Activated T-cell treated with anti-CD3 and anti-CD28 coated beads for 48 hours (primary cell): ENCODE results near the gene PDZD2.

Experiments used
- DNase-seq: peaks from one replicate; pipeline ENCODE4 v3.0.0-alpha.2; 2020; ENCODE audit warnings: low read depth

The PDZD2 gene

DNA sequence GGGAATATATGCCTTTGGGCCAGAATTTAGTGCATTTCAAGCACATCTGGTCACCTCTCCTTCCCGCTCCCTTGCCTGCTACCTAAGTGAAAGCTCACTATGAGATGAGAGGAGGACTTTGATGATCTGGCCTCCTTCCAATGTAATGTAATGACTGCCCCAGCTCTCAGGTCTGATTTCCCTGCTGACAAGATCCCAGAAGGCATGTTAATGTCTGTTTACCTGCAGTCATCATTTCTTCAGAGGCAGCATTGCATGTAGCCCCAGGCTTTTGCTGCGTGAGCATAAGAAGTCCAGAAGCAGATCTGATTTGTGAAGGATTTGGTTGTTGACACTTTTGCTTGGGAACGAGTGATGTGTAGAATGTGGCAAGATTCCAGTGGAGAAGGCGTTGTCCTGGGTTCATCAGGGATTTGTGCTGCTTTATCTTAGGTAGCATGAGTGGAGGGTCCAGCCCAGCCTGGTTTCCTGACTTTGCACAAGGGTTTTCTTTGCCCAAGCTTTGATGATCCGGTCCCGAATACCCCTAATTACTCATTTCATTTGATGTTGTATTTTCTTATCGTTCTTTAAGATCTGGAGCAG is 342.5 kb downstream of the PDZD2 start:
- DNase-seq = no peak

DNA sequence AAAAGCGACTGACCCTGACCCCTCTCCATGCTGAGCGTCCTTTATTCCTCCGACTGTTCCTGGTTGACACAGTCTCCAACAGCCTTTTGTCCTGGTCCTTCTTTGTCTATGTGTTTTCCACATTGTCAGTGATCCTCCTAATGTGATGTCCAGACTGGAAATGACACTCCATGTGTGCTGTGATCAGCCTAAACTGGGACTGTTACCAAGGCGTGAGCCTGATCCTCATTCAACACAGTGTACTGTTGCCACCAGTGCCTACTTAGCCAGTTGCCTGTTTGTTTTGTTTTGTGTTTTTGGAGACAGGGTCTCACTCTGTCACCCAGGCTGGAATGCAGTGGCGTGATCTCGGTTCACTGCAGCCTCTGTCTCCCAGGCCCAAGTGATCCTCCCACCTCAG is 343.1 kb downstream of the PDZD2 start:
- no peak for DNase-seq

DNA sequence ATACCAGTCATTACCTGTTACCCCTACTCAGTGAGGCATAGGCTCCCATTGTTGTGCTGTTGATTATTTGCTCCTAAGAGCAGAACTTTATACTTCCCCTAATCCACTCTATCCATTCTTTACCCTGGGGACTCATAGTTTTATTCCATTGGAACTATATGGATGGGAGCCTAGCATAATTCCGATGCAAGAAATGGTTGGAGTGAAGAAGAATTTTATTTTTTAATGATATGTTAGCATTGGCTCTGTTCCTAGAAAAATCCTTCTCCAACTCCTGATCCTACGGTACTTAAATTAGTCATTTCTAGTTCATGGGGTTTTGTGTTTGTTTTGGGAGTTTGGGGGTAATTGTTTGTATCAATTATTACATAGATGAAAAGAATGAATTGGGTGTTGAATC is 343.7 kb downstream of the PDZD2 start:
- DNase-seq = no peak

DNA sequence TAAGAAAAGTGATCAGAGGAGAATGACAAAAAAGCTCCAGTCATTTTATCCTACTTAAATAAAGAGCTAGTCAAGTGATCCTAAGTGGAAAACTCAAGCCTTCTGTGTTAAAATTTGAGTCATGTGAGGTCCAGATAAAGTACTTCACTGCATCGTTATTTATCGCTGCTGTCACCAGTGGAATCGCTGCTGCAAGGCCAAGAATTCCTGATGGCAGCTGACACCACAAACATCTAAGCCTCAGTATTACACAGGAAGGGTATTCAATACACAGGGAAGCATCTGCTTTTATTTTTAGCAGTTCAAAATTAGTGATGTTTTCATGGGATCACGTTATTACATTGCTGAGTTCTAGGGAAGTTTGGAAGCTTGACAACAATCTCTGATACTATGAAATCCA is 344.9 kb downstream of the PDZD2 start:
- DNase-seq = no peak

DNA sequence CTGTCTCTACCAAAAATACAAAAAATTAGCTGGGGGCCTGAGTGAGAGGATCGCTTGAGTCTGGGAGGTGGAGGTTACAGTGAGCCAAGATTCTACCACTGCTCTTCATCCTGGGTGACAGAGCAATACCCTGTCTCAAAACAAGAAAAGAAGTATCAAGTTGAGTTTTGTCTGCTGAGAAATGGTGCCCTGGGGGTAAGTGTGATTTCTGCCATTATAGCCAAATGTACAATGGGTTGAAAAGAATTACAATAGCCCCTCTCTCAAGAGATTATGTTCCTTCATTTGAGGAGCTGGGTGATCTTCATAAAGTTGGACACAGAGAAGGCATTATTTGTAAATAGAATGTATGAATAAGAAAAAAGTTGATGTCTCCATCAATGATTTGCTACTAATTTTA is 345.8 kb downstream of the PDZD2 start:
- no peak for DNase-seq

DNA sequence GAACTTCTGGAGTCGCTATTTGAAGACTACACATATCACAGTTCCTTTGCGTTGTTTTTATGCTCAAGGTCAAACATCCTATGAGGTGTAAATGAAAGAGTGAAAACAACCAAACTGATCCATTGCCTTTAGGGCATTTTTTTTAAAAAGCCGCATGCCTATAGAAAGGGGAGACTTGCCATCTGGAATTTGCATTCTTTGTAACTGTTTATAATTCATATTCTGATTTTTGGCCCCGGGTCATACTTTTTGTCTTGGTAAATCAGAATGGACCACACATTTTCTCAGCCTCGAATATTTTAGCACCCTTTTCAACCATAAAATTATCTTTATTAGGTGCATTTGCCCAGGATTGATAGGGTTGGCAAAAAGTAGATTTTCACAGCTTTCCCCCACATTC is 347.2 kb downstream of the PDZD2 start:
- no peak for DNase-seq

DNA sequence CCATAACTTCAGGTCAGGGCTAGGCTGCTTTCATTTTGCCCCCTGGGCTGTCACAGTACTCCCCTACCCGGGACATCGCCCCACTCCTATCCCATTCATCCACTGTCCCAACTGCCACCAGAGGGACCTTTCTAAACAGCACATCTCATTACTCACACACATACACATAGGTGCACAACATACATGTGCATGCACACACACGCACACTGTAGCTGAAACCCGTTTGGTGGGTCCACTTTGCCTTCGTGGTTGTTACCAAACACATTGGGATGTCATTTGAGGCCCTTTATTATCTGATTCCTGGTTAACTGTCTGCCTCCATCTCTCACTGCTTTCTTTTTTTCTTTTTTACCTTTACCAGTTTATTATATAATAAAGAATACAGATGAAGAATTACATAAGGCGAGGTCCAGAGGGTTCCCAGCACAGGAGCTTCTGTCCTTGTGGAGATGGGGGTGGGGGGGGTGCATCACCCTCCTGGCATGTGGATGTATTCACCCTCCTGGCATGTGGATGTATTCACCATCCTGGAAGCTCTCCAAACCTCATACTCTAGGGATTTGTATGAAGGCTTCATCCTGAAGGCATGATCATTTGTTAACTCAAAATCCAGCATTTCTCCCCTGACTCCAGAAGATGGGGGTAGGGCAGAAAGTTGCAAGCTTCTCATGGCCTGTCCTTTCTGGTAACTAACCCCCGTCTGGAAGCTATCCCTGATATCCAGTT is 349.2 kb downstream of the PDZD2 start:
- no peak for DNase-seq

DNA sequence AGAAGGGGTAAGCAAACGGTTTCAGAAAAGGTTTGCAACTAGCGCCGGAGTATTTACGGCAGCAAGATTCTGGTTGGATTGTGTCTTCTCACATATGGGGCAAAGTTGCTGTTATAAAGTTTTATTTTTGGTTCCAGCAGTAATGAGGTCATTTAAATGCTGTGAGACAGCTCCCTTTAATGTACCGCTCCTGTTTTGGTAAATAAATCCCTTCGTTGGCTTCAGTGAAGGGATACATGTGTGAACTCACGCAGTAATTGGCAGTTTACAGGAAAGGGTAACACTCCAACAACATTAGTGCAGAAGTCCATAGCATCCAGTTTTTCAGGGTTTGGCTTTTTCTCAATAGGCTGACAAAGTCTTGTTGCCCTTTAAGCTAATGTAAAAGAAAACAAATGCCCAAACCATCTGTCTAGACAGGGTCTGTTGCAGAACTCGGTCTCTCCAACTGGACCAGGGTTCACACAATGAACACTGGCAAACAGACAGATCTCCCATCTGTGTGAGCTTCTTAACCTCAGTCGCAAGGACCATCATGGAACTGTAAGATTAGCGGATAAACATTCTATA is 351.2 kb downstream of the PDZD2 start:
- no peak for DNase-seq

DNA sequence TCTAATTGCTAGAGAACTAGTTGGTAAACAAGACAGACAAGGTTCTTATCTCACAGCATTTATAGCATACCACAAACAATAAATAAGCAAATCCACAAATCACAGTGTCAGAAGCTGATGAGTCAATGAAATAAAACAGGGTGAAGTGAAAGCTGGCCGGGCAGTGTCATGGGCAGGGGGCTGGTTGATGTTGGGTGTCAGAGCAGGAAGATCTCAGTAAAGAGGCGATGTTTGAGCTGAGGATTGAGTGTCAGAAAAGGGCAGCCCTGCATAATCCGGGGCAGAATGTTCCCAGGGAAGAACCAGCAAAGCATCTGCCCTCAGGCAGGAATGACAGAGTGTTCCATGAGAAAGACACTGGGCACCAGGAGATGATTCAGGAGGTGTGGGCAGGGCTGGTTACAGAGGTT is 351.8 kb downstream of the PDZD2 start:
- no peak for DNase-seq

DNA sequence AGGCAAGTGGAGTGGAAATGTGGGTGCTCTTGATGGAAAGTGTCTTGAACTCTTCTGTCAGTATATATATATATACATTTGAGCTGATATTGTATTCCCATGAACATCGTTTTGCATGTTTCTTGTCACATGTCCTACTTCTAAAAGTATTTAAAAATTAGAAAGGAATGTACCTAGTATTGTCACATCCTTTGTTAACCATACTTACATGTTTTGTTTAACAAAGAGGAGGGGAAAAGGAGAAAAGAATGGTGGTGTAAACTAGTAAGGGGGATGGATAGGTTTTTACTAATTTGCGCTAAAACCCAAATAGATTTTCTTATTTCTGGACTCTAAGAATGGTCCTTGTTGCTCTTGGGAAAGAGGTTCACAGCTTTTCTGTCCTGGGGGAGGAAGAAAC is 353.4 kb downstream of the PDZD2 start:
- no peak for DNase-seq

DNA sequence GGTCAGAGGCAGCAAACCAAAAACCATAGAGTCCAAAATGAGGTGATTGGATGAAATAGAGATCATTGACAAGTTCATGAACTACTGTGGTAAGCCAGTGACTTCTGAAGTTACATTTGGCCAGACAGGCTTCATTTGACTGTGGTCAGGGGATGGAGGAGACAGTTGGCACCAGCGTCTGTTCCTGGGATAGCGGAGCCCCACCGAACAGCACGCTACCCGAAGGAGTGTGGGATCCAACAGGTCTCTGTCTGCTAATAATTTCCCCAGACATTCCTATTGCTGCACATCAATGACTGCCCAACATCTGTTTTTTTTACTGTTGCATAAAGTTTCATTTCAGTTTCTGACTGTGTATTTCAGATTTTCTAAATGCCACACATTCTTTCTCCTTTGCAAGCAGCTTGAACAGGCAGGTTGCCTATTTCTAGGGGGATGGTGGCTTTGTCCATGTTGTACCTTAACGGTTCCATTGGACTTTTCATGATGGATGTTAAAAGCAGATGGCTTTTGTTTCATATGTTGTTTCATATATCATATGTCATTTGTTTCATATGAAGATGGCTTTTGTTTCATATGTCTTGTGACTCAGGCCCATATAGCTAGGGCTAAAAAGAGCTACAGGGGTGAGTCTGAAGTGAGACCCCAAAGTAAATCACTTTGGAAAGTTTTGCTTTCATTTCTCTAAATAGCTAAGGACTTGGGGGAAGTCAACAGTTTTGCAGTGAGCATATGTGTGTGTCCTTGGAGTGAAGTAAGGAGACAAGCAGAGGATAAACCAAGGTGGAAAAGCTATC is 354.4 kb downstream of the PDZD2 start:
- no peak for DNase-seq

DNA sequence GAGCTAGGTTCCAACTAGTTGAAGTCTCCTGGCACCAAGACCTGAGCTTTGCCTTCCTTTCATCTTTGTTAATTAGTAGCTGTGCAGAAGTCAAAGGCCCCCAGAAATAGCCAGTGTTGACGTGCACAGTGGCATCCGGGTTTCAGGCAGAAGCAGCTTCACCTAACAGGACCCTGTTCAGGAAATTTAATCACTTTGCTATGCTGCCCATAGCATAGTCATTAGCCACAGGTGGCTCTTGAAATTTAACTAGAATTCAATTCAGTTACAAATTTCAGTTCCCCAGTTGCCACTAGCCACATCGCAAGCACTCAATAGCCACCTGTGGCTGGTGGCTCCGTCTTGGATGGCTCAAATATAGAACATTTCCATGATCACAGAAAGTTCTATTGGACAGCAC is 356.1 kb downstream of the PDZD2 start:
- no peak for DNase-seq

DNA sequence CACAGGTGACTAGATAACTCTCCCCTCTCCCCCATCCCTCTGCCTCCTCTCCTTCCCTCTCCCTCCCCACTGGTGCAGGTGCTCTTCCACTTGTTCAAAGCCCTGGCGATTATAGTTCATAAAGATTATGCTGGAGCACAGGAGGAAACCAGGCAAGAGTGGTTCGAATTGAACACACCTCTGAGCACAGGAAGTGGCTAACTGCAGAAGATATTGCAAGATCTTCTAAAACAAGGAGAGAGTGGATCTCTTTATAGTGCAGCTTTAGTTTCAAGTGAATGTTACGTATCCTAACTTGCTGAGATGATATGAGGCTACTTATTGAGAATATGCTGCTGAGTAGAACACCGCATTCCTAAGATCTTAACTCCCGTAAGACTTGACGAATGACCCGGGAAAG is 356.8 kb downstream of the PDZD2 start:
- no peak for DNase-seq

DNA sequence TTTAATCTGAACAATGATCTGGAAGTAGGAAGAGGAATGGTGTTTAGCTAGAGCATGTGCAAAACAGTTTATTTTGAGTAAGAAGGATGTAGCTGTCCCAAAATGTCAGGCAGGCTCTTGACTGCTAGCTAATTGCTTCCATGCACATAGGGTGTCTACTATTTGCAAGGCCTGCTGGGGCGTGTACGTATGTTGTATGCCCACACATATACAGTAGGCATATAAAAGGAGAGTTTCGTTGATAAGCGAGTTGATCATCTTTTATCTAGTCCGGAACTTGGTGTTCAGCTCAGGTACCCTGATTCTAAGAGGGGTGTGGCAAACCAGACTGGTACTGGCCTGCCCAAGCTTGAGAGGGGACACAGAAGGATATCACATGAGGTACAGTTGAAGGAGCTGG is 358.0 kb downstream of the PDZD2 start:
- no peak for DNase-seq

DNA sequence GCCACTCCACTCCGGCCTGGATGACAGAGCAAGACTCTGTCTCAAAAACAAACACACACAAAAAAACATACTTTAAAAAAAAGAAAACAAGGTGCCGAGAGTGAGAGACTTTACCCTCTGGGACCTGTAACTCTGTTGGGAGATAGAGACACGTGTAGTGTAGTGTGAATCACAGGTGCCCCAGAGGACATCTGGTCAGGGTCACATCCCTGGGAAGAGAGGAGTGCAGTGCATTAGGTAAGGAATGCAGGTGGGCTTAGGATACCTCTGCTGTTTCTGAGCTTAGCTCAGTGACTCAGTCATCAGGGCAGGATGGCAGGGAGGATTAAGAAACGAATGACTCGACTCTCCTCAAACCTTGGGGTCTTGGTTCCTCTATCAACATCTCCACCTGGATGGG is 360.5 kb downstream of the PDZD2 start:
- DNase-seq = no peak

DNA sequence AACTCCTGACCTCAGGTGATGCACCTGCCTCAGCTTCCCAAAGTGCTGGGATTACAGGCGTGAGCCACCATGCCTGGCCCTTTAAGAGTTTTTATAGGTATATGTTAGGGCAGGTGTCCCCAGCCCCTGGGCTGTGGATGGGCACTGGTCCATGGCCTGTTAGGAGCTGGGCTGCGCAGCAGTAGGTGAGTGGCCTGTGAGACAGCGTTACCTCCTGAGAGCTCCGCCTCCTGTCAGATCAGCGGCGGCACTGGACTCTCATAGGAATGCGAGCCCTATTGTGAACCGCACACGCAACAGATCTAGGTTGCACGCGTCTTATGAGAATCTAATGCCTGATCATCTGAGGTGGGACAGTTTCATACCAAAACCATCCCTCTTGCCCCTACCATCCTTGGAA is 361.8 kb downstream of the PDZD2 start:
- DNase-seq = no peak

DNA sequence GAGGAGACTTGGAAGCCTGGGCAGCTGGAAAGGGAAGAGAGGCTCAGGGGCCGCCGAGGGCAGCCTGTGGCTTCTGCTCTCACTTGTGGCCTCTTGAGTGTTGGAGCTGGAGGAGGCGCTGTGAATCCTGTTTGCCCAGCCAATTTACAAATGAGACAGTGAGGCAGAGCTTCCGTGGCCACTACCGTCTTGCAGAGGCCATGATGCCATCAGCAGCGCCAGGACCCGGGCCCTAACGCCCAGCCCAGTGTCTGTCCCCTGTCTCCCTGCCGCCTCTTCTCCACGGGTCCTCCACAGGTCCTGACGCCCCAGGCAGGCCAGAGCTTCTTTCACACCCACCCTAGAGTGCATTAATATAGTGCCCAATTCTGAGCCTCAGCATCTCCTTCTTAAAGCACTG is 362.4 kb downstream of the PDZD2 start:
- DNase-seq = no peak

DNA sequence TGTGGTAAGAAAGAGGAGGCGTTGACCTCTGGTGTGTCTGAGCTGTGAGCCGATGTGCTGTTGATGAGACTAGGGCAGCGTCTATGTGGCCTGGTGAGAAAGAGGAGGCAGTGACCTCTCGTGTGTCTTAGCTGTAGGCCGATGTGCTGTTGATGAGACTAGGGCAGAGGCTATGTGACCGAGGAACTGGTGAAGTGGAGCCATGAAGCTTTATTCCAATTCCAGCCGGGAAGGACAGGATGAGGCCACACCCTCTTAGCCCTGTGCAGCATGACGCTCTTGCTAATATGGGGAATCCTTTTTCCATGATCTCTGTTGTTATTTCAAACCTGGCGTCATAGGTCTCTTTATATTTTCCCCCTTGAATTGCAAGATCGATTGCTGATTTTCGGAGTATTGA is 362.8 kb downstream of the PDZD2 start:
- DNase-seq = no peak

DNA sequence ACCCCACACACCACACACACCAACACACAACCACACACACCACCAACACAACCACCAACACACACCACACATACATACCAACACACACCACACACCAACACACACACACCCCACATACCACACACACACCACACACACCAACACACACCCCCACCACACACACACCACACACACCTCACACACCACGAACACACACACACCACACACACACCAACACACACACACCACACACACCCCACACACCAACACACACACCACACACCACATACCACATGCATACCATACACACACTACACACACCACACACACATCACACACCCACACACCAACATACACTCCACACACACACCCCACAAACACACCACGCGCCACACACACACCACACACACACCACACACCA is 363.8 kb downstream of the PDZD2 start:
- DNase-seq = no peak

DNA sequence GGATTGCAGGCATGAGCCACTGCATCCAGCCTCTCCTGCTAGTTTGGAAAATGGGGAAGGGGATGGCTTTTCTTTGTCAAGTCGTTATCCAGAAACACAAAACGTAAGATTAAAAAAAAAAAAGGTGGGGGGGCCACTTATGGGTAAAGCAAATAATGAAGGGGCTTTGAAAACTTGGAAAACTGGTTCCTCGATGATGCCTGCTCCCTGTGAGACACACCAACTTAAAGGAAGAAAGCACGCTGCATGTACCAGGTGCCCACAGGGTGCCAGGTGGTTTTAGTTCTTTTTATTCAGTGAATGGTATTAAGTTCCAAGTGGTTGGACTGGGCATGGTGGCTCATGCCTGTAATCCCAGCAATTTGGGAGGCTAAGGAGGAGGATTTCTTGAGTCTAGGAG is 365.1 kb downstream of the PDZD2 start:
- no peak for DNase-seq

DNA sequence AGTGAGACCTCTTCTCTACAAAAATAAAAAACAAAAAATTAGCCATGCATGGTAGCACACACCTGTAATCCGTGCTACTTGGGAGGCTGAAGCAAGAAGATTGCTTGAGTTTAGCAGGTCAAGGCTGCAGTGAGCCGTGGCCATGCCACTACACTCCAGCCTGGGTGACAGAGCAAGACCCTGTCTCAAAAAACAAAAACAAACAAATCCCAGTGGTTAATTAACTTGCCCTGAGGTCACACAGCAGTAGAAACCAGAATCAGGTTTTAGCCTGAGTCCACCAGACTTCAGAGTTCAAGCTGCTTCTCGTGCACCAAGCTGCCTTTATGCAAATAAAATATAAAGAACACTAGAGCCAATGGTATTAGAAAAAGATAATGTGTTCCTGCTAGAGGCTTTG is 365.5 kb downstream of the PDZD2 start:
- DNase-seq = no peak

DNA sequence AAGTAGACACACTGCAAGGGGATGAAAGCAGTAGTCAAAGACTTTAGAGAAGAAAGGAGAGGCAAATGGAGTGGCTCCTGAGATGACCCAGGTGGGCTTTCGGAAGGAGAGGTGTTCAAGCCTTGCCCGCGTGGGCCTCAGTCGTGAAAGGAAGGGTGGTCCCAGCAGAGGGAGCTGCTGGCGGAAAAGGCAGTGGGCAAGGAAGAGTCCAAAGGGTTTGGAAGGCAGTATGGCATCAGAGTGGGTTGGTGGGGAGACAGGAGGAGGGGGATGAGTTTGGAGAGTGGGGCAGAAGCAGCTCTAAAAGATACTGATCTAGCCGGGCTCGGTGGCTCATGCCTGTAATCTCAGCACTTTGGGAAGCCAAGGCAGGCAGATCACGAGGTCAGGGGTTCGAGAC is 369.8 kb downstream of the PDZD2 start:
- DNase-seq = no peak

DNA sequence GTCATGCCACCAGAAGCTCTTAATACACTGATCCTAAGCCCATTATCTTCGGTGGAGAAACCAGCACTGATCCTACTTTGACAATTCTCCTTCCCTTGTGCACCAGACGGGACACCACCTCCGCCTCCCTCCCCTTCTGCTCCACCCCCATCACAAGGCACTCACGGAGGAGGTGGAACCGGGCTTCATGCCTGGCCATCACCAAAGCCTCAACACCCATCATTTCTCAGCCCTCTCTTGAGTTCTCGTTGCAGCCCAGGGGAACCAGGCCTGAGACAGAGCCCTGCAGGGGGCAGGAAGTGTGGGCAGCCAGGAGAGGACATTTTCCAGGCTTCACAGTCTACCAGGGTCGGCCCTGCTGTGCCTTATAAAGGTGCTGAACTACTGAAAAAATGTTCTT is 374.7 kb downstream of the PDZD2 start:
- no peak for DNase-seq
